Measurements from ENCODE around the gene DGKH.
A peak's percentile ranks its signal among the peaks of the same experiment; 100 is the strongest.
"Not testable (repeated sequence)": the region's sequence is repeated elsewhere in the genome, so short reads cannot be mapped to it uniquely, and the experiment has no call there.

DGKH gene

GRCh38 chr13:42163910-42164309 is 115.5 kb downstream of the DGKH start:
- DNase-seq (ENCODE audit: low read depth, low spot score), result not testable (repeated sequence)

GRCh38 chr13:42164557-42165125 is 116.2 kb downstream of the DGKH start:
- DNase-seq (ENCODE audit: low read depth, low spot score), result no peak

GRCh38 chr13:42168496-42168895 is 120.0 kb downstream of the DGKH start:
- no peak for DNase-seq (ENCODE audit: low read depth, low spot score)

GRCh38 chr13:42170029-42170428 is 121.6 kb downstream of the DGKH start:
- peak; percentile 57 for DNase-seq (ENCODE audit: low read depth, low spot score)

- no peak for DNase-seq (ENCODE audit: low read depth, low spot score)
Measured at GRCh38 chr13:42173789-42174343, 125.4 kb downstream of the DGKH start.

- DNase-seq (ENCODE audit: low read depth, low spot score), result no peak
Measured at GRCh38 chr13:42174344-42175162, 126.1 kb downstream of the DGKH start.

- DNase-seq (ENCODE audit: low read depth, low spot score), result no peak
Measured at GRCh38 chr13:42176294-42176693, 127.8 kb downstream of the DGKH start.

- no peak for DNase-seq (ENCODE audit: low read depth, low spot score)
Measured at GRCh38 chr13:42177189-42177588, 128.7 kb downstream of the DGKH start.

GRCh38 chr13:42181381-42181953 is 133.0 kb downstream of the DGKH start:
- DNase-seq (ENCODE audit: low read depth, low spot score), result no peak

GRCh38 chr13:42189061-42189460 is 140.6 kb downstream of the DGKH start:
- no peak for DNase-seq (ENCODE audit: low read depth, low spot score)

- no peak for DNase-seq (ENCODE audit: low read depth, low spot score)
Measured at GRCh38 chr13:42190529-42190928, 142.1 kb downstream of the DGKH start.

GRCh38 chr13:42211704-42212464 is 163.4 kb downstream of the DGKH start:
- no peak for DNase-seq (ENCODE audit: low read depth, low spot score)

GRCh38 chr13:42214446-42214845 is 166.0 kb downstream of the DGKH start:
- no peak for DNase-seq (ENCODE audit: low read depth, low spot score)

- DNase-seq (ENCODE audit: low read depth, low spot score), result peak; percentile 17
Measured at GRCh38 chr13:42215578-42216421, 167.4 kb downstream of the DGKH start.

- no peak for DNase-seq (ENCODE audit: low read depth, low spot score)
Measured at GRCh38 chr13:42216422-42216735, 167.9 kb downstream of the DGKH start.

GRCh38 chr13:42218576-42218975 is 170.1 kb downstream of the DGKH start:
- no peak for DNase-seq (ENCODE audit: low read depth, low spot score)

GRCh38 chr13:42219051-42219450 is 170.6 kb downstream of the DGKH start:
- DNase-seq (ENCODE audit: low read depth, low spot score), result no peak

- no peak for DNase-seq (ENCODE audit: low read depth, low spot score)
Measured at GRCh38 chr13:42219876-42220275, 171.4 kb downstream of the DGKH start.

GRCh38 chr13:42221121-42221765 is 172.8 kb downstream of the DGKH start:
- DNase-seq (ENCODE audit: low read depth, low spot score), result no peak

- DNase-seq (ENCODE audit: low read depth, low spot score), result no peak
Measured at GRCh38 chr13:42223681-42224080, 175.2 kb downstream of the DGKH start.

- no peak for DNase-seq (ENCODE audit: low read depth, low spot score)
Measured at GRCh38 chr13:42225051-42225450, 176.6 kb downstream of the DGKH start.
